Muscle layer of duodenum (tissue), 2 donors: ENCODE results near the gene SLC15A1.

Experiments used
- H3K27ac ChIP-seq: one replicate; pipeline ENCODE4 v1.7.0; 2013; ENCODE audit warnings: mild to moderate bottlenecking, low read length
- H3K27me3 ChIP-seq: one replicate; pipeline ENCODE4 v1.7.0; 2013; ENCODE audit warnings: low read depth, mild to moderate bottlenecking, control low read depth, low read length
- H3K36me3 ChIP-seq, 2 donors: one replicate each; pipeline ENCODE4 v1.7.0; 2013; ENCODE audit warnings: low read length in 2 of 2, control low read depth in 1 of 2, mild to moderate bottlenecking in 1 of 2; ENCODE audit not compliant: insufficient read depth in 2 of 2, control insufficient read depth in 1 of 2
- H3K4me1 ChIP-seq, 2 donors: one replicate each; pipeline ENCODE4 v1.7.0; 2013; ENCODE audit warnings: low read length in 2 of 2, mild to moderate bottlenecking in 2 of 2, control low read depth in 1 of 2, moderate library complexity in 1 of 2; ENCODE audit not compliant: insufficient read depth in 2 of 2, control insufficient read depth in 1 of 2
- H3K4me3 ChIP-seq, 2 donors: one replicate each; pipeline ENCODE4 v1.7.0; 2013; ENCODE audit warnings: low read length in 2 of 2, low read depth in 1 of 2, mild to moderate bottlenecking in 1 of 2
- H3K9me3 ChIP-seq, 2 donors: one replicate each; pipeline ENCODE4 v1.7.0; 2013; ENCODE audit warnings: low read length in 2 of 2, control low read depth in 1 of 2, mild to moderate bottlenecking in 1 of 2; ENCODE audit not compliant: control insufficient read depth in 1 of 2
- donor health status: healthy.

SLC15A1 gene

GRCh38 chr13:98781470-98781869, 29.0 kb upstream of the SLC15A1 start:
- no peaks in the 10 kb centered on the region for H3K4me1 ChIP-seq
- no peaks in the 10 kb centered on the region for H3K27me3 ChIP-seq
- H3K9me3 ChIP-seq, result no peaks in the 10 kb centered on the region
- H3K36me3 ChIP-seq, result no peaks in the 10 kb centered on the region
- no peak overlapping the region for H3K27ac ChIP-seq
- H3K4me3 ChIP-seq, result no peak overlapping the region

- no peaks in the 10 kb centered on the region for H3K36me3 ChIP-seq
- no peak overlapping the region for H3K27ac ChIP-seq
- no peaks in the 10 kb centered on the region for H3K27me3 ChIP-seq
- H3K4me3 ChIP-seq, result no peak overlapping the region
- H3K4me1 ChIP-seq, result no peaks in the 10 kb centered on the region
- H3K9me3 ChIP-seq, result no peaks in the 10 kb centered on the region
These were observed 28.6 kb upstream of the SLC15A1 start for GRCh38 chr13:98781045-98781444.

GRCh38 chr13:98780451-98780850, 28.0 kb upstream of the SLC15A1 start:
- Histone ChIP-seq H3K36me3 (no peaks in the 10 kb centered on the region), H3K4me1 (no peaks in the 10 kb centered on the region), H3K27me3 (no peaks in the 10 kb centered on the region), H3K9me3 (no peaks in the 10 kb centered on the region), H3K27ac (no peak overlapping the region), H3K4me3 (no peak overlapping the region)

- H3K27me3 ChIP-seq, result no peaks in the 10 kb centered on the region
- H3K9me3 ChIP-seq, result no peaks in the 10 kb centered on the region
- H3K4me1 ChIP-seq, result no peaks in the 10 kb centered on the region
- no peak overlapping the region for H3K4me3 ChIP-seq
- H3K36me3 ChIP-seq, result no peaks in the 10 kb centered on the region
- H3K27ac ChIP-seq, result no peak overlapping the region
These were observed 27.2 kb upstream of the SLC15A1 start for GRCh38 chr13:98779695-98780094.

GRCh38 chr13:98778749-98779148, 26.3 kb upstream of the SLC15A1 start:
- no peak overlapping the region for H3K4me3 ChIP-seq
- H3K9me3 ChIP-seq, result no peaks in the 10 kb centered on the region
- H3K4me1 ChIP-seq, result no peaks in the 10 kb centered on the region
- no peak overlapping the region for H3K27ac ChIP-seq
- no peaks in the 10 kb centered on the region for H3K27me3 ChIP-seq
- H3K36me3 ChIP-seq, result no peaks in the 10 kb centered on the region

- Histone ChIP-seq H3K4me1 (no peaks in the 10 kb centered on the region), H3K36me3 (no peaks in the 10 kb centered on the region), H3K4me3 (no peak overlapping the region), H3K27ac (no peak overlapping the region), H3K27me3 (no peaks in the 10 kb centered on the region), H3K9me3 (no peaks in the 10 kb centered on the region)
These were observed 24.2 kb upstream of the SLC15A1 start for GRCh38 chr13:98776644-98777043.

GRCh38 chr13:98775844-98776598, 23.5 kb upstream of the SLC15A1 start:
- Histone ChIP-seq H3K4me3 (no peak overlapping the region), H3K27ac (no peak overlapping the region), H3K4me1 (no peaks in the 10 kb centered on the region), H3K9me3 (no peaks in the 10 kb centered on the region), H3K27me3 (no peaks in the 10 kb centered on the region), H3K36me3 (no peaks in the 10 kb centered on the region)

GRCh38 chr13:98775386-98775785, 22.9 kb upstream of the SLC15A1 start:
- Histone ChIP-seq H3K9me3 (no peaks in the 10 kb centered on the region), H3K4me1 (no peaks in the 10 kb centered on the region), H3K27ac (no peak overlapping the region), H3K36me3 (no peaks in the 10 kb centered on the region), H3K4me3 (no peak overlapping the region), H3K27me3 (no peaks in the 10 kb centered on the region)

GRCh38 chr13:98774776-98775175, 22.3 kb upstream of the SLC15A1 start:
- no peaks in the 10 kb centered on the region for H3K27me3 ChIP-seq
- H3K36me3 ChIP-seq, result no peaks in the 10 kb centered on the region
- H3K9me3 ChIP-seq, result no peaks in the 10 kb centered on the region
- no peak overlapping the region for H3K4me3 ChIP-seq
- H3K4me1 ChIP-seq, result no peaks in the 10 kb centered on the region
- H3K27ac ChIP-seq, result no peak overlapping the region

GRCh38 chr13:98773921-98774320, 21.4 kb upstream of the SLC15A1 start:
- Histone ChIP-seq H3K4me1 (no peaks in the 10 kb centered on the region), H3K27ac (no peak overlapping the region), H3K4me3 (no peak overlapping the region), H3K27me3 (no peaks in the 10 kb centered on the region), H3K36me3 (no peaks in the 10 kb centered on the region), H3K9me3 (no peaks in the 10 kb centered on the region)

- no peaks in the 10 kb centered on the region for H3K27me3 ChIP-seq
- no peaks in the 10 kb centered on the region for H3K4me1 ChIP-seq
- no peaks in the 10 kb centered on the region for H3K36me3 ChIP-seq
- H3K4me3 ChIP-seq, result no peak overlapping the region
- no peak overlapping the region for H3K27ac ChIP-seq
- no peaks in the 10 kb centered on the region for H3K9me3 ChIP-seq
These were observed 20.5 kb upstream of the SLC15A1 start for GRCh38 chr13:98772794-98773452.
